ENCODE data around the gene IER3. TPM values are rescaled to one million over a fixed set of nuclear protein-coding genes. Genes with fewer than 3 reads are reported as not detected.

IER3 gene
- polyA plus RNA-seq, 2 of the 4 experiments (the other 2 are of a cell fraction) = 104 to 202 TPM

DNA sequence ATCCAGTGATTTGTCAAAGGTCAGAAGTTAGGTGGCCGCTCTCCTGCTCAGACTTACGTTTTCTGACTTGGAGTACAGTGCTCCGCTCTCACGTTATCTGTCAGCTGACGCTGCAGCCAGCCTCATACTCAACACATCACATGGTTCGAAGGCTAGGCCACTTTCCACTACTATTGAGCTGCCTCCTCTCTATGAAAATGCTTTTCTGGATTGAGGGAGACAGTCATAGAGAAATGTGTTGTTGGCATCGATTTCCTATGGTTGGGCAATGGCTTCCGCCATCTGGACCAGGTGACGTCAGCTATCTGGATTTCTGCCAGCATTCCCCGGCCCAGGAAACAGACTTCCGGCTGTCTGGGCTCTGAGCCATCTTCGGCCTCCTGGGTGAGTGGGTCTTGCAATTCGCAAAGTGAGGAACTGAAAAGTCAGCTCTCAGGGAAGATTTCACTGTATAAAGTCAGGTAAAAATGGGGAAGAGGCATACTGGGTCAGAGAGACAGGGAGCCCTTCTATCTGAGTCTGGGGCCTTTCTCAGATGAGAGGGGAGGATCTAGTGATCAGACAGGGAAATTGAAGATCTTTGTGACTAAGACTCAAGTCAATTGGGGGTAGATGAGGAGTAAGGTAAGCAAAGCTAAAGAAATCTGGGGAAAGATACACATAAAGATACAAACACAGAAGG, 37.5 kb upstream of the IER3 start (continued):
- TF ChIP-seq, protein P1, sequence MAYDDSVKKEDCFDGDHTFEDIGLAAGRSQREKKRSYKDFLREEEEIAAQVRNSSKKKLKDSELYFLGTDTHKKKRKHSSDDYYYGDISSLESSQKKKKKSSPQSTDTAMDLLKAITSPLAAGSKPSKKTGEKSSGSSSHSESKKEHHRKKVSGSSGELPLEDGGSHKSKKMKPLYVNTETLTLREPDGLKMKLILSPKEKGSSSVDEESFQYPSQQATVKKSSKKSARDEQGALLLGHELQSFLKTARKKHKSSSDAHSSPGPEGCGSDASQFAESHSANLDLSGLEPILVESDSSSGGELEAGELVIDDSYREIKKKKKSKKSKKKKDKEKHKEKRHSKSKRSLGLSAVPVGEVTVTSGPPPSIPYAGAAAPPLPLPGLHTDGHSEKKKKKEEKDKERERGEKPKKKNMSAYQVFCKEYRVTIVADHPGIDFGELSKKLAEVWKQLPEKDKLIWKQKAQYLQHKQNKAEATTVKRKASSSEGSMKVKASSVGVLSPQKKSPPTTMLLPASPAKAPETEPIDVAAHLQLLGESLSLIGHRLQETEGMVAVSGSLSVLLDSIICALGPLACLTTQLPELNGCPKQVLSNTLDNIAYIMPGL (CRISPR knock-in tag; IDR thresholded peaks at IDR 0.05; ENCODE audit: borderline replicate concordance) = no peak
- peak; percentile 64; the same call in 1 of the 2 replicates for TF ChIP-seq HOXB5 (CRISPR knock-in tag; IDR thresholded peaks at IDR 0.05)
- TF ChIP-seq, protein P2, sequence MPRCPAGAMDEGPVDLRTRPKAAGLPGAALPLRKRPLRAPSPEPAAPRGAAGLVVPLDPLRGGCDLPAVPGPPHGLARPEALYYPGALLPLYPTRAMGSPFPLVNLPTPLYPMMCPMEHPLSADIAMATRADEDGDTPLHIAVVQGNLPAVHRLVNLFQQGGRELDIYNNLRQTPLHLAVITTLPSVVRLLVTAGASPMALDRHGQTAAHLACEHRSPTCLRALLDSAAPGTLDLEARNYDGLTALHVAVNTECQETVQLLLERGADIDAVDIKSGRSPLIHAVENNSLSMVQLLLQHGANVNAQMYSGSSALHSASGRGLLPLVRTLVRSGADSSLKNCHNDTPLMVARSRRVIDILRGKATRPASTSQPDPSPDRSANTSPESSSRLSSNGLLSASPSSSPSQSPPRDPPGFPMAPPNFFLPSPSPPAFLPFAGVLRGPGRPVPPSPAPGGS (IDR thresholded peaks at IDR 0.05) = peak; percentile 96
- no peak for TF ChIP-seq HDAC2 (IDR thresholded peaks at IDR 0.05)
- no peak for TF ChIP-seq CHD4 (IDR thresholded peaks at IDR 0.05; ENCODE audit: borderline replicate concordance)
- TF ChIP-seq JUN (IDR thresholded peaks at IDR 0.05) = peak; percentile 90 to 97; a peak in 4 of 5 replicates
- TF ChIP-seq MAFK (IDR thresholded peaks at IDR 0.05; ENCODE audit: partially characterized antibody) = peak; percentile 48
- TF ChIP-seq, protein P3, sequence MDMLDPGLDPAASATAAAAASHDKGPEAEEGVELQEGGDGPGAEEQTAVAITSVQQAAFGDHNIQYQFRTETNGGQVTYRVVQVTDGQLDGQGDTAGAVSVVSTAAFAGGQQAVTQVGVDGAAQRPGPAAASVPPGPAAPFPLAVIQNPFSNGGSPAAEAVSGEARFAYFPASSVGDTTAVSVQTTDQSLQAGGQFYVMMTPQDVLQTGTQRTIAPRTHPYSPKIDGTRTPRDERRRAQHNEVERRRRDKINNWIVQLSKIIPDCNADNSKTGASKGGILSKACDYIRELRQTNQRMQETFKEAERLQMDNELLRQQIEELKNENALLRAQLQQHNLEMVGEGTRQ (IDR thresholded peaks at IDR 0.05) = peak; percentile 96
- TF ChIP-seq NPAS2 (CRISPR knock-in tag; IDR thresholded peaks at IDR 0.05; ENCODE audit: borderline replicate concordance) = no peak
- TF ChIP-seq HOXB13 (CRISPR knock-in tag; IDR thresholded peaks at IDR 0.05; ENCODE audit: low read depth) = no peak
- TF ChIP-seq HOXA7 (CRISPR knock-in tag; IDR thresholded peaks at IDR 0.05) = no peak
- no peak for TF ChIP-seq ESRRA (IDR thresholded peaks at IDR 0.05; ENCODE audit: borderline replicate concordance, low read length)
- TF ChIP-seq, protein P4, sequence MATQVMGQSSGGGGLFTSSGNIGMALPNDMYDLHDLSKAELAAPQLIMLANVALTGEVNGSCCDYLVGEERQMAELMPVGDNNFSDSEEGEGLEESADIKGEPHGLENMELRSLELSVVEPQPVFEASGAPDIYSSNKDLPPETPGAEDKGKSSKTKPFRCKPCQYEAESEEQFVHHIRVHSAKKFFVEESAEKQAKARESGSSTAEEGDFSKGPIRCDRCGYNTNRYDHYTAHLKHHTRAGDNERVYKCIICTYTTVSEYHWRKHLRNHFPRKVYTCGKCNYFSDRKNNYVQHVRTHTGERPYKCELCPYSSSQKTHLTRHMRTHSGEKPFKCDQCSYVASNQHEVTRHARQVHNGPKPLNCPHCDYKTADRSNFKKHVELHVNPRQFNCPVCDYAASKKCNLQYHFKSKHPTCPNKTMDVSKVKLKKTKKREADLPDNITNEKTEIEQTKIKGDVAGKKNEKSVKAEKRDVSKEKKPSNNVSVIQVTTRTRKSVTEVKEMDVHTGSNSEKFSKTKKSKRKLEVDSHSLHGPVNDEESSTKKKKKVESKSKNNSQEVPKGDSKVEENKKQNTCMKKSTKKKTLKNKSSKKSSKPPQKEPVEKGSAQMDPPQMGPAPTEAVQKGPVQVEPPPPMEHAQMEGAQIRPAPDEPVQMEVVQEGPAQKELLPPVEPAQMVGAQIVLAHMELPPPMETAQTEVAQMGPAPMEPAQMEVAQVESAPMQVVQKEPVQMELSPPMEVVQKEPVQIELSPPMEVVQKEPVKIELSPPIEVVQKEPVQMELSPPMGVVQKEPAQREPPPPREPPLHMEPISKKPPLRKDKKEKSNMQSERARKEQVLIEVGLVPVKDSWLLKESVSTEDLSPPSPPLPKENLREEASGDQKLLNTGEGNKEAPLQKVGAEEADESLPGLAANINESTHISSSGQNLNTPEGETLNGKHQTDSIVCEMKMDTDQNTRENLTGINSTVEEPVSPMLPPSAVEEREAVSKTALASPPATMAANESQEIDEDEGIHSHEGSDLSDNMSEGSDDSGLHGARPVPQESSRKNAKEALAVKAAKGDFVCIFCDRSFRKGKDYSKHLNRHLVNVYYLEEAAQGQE (IDR thresholded peaks at IDR 0.05) = no peak
- TF ChIP-seq EHMT2 (IDR thresholded peaks at IDR 0.05; ENCODE audit: low read depth) = no peak
- no peak for TF ChIP-seq RFX5 (IDR thresholded peaks at IDR 0.05)
- TF ChIP-seq CEBPB (IDR thresholded peaks at IDR 0.05) = peak; percentile 88 to 98
- TF ChIP-seq, protein P5, sequence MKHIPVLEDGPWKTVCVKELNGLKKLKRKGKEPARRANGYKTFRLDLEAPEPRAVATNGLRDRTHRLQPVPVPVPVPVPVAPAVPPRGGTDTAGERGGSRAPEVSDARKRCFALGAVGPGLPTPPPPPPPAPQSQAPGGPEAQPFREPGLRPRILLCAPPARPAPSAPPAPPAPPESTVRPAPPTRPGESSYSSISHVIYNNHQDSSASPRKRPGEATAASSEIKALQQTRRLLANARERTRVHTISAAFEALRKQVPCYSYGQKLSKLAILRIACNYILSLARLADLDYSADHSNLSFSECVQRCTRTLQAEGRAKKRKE (CRISPR knock-in tag; IDR thresholded peaks at IDR 0.05; ENCODE audit: low read depth) = peak; percentile 63
- no peak for TF ChIP-seq ZSCAN20 (CRISPR knock-in tag; IDR thresholded peaks at IDR 0.05)
- TF ChIP-seq JUNB (IDR thresholded peaks at IDR 0.05) = peak; percentile 91
- peak; percentile 93 to 96; a peak in 4 of 5 replicates for TF ChIP-seq EP300 (IDR thresholded peaks at IDR 0.05)
- TF ChIP-seq CBX8 (IDR thresholded peaks at IDR 0.05) = no peak
- TF ChIP-seq, protein P6, sequence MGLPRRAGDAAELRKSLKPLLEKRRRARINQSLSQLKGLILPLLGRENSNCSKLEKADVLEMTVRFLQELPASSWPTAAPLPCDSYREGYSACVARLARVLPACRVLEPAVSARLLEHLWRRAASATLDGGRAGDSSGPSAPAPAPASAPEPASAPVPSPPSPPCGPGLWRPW (IDR thresholded peaks at IDR 0.05) = peak; percentile 64
- TF ChIP-seq CHD2 (IDR thresholded peaks at IDR 0.05; ENCODE audit: low read length, partially characterized antibody) = no peak
- TF ChIP-seq KDM5A (IDR thresholded peaks at IDR 0.05) = no peak
- no peak for TF ChIP-seq ZFP36 (IDR thresholded peaks at IDR 0.05; ENCODE audit: borderline replicate concordance, partially characterized antibody)
- TF ChIP-seq, protein P7, sequence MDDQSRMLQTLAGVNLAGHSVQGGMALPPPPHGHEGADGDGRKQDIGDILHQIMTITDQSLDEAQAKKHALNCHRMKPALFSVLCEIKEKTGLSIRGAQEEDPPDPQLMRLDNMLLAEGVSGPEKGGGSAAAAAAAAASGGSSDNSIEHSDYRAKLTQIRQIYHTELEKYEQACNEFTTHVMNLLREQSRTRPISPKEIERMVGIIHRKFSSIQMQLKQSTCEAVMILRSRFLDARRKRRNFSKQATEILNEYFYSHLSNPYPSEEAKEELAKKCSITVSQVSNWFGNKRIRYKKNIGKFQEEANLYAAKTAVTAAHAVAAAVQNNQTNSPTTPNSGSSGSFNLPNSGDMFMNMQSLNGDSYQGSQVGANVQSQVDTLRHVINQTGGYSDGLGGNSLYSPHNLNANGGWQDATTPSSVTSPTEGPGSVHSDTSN (IDR thresholded peaks at IDR 0.05) = peak; percentile 83
- no peak for TF ChIP-seq MAZ (IDR thresholded peaks at IDR 0.05; ENCODE audit: borderline replicate concordance, low read depth, low read length)
- no peak for TF ChIP-seq CBX2 (IDR thresholded peaks at IDR 0.05; ENCODE audit: borderline replicate concordance, low read depth)
- no peak for TF ChIP-seq ZNF302 (CRISPR knock-in tag; IDR thresholded peaks at IDR 0.05)
- TF ChIP-seq GATA3 (IDR thresholded peaks at IDR 0.05; ENCODE audit: borderline replicate concordance) = peak; percentile 93
- TF ChIP-seq TFCP2L1 (CRISPR knock-in tag; IDR thresholded peaks at IDR 0.05) = no peak
- TF ChIP-seq MYC (IDR thresholded peaks at IDR 0.05; ENCODE audit: borderline replicate concordance, low read length) = peak; percentile 58; the same call in 1 of the 2 replicates
- TF ChIP-seq NR3C1 (IDR thresholded peaks at IDR 0.05) = no peak
- TF ChIP-seq KDM1A (IDR thresholded peaks at IDR 0.05; ENCODE audit: low read depth) = no peak
